HG03520 (cell line): Measurements from ENCODE around the gene ENTPD8.

Source experiments
- ATAC-seq: cut with Tn5 transposase; IDR thresholded peaks from one replicate; pipeline ENCODE4 v1.9.1; 2021; ENCODE audit warnings: mild to moderate bottlenecking, moderate library complexity; ENCODE audit not compliant: unreplicated experiment

ENTPD8 gene

DNA sequence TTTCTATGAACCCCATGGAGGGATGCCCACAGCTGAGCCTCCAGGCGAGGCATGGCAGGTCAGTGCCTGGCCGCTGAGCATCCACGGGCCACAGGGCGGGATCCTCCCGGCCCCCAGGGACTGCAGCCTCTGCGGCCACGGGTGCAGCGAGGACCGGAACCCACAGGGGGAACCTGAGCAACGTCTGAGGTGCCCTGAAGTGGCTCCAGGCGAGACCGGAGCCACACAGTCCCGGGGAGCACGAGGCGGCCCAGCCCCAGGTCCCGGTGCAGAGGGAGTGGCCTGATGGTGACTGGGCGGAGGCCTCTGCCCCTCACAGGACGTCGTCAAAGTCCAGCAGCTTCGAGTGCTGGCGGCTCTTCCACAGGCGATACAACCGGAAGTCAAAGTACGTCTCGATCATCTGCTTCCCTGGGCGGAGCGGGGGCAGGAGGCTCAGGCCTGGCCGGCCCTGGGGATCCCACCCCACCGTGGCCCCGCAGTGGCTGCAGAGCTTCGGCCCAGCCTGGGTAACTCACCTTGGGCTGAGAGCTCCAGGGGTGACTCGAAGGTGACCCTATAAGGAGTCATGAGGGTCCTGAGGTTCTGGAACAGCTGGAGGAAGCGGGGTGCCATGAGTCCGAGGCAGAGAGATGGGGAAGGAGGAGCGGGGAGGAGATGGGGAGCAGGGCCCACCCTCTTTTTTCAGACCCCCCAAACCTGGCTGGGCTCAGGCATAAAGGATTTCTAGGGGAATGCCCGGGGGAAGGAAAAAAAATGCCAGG lies 8.1 kb upstream of the ENTPD8 start:
- ATAC-seq, result no peak

DNA sequence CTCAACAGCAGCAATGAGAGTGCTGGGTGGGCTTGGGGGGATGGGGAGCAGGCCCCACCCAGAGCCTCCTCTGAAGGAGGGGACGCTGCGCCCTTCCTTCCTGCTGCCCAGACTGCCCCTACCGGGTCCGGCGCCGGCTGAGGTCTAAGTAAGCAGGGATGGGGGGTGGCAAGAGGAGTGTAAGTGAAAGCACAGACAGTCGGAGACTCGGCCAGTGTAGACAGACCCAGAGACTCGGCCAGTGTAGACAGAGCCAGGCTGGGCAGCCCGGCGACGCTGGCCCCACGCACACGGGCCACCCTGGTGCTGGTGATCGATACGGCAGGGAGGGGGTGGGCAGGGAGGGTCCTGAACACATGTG lies 7.4 kb upstream of the ENTPD8 start:
- no peak for ATAC-seq

DNA sequence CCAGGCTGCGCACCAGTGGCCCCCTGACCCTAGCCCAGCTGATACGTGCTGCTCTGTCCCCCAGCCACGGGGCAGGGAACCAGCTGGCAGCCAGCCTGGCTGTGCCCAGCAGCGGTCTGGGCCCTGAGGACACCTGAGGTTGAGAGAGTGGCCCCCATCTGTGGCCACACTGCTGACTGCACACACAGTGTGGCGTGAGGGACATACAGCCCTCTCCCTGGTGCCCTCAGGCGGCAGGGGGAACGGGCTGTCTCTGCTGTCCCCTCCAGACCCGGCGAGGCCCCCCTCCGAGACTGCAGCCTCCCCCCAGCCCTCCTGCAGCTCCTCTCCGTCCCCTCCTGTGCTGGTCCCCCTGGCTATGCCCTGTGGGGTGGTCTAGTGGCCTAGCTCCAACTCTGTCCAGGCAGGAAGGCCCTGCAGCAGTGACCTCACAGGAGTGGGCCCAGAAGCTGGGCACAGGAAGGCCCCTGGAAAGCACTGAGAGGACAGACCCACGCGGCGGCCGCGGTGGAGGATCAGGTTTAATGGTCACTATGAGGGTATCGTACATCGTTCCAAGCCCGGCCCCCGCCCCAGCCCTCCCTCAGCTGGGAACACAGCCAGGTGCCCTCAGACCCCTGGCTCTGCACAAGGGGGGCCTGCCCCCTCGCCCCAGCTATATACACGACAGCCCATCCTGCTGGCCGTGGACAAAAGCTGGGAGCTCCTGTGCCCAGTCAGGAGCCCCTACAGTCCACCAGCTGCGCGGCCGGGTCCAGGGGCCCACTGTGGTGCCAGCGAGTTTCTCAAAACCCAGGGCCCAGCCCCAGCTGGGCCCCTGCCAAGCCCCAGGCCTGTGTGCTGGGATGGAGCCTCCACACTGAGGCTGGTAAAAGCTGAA lies 6.8 kb upstream of the ENTPD8 start:
- no peak for ATAC-seq

DNA sequence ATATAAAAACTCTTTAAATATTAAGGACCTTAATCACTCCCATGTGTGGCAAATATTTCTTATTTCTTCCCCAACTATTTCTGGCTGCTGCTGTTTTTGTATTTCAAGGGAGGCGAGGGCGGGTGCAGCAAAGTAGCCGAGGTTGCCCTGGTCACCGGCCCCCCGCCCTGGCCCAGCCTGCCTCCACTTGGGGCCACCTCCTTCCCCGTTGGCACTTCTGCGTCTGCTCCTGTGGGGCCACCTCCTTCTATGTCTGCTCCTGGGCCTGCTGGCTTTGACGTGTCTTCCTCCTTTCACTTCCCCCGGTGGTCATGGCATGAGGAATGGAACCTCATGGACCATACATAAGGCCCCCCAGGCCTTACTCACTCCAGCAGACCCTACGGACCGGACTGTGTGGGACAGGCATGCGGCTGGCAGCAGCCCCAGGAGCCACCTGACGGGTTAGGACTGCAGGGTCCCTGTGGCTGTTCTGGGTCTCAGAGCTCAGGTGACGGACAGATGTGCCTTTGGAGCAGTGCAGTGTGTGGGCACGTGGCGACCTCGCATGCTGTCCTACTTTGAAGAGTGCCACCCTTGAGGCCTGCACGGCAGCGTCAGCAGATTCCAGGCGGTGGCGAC lies 5.8 kb upstream of the ENTPD8 start:
- ATAC-seq, result no peak

DNA sequence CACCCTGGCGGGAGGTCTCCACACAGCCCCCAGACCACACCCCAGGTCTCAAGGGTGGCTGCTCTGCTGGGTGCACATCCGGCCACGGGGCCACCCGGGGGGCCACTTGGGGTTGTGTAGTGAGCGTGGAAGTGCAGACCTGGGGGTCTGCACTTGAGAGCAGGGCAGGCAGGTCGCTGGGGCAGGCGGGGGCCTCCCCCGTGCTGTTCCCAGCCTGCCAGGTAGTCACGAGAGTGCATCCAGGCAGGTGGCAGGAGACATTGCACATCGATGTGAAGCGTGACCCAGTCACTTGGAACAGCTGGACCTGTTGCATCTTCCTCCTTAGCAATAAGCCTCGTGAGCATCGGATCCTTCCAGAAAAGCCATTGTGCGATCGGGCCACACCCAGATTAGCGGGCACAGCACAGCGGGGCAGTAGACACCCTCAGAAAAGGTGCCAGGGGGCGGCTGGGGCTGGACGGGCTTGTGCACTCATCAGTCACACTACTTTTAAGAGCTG lies 4.8 kb upstream of the ENTPD8 start:
- no peak for ATAC-seq

GRCh38 chr9:137445275-137445807 lies 4.2 kb upstream of the ENTPD8 start:
- ATAC-seq, result no peak

- no peak for ATAC-seq
Measured at GRCh38 chr9:137444106-137444790, 3.1 kb upstream of the ENTPD8 start.

DNA sequence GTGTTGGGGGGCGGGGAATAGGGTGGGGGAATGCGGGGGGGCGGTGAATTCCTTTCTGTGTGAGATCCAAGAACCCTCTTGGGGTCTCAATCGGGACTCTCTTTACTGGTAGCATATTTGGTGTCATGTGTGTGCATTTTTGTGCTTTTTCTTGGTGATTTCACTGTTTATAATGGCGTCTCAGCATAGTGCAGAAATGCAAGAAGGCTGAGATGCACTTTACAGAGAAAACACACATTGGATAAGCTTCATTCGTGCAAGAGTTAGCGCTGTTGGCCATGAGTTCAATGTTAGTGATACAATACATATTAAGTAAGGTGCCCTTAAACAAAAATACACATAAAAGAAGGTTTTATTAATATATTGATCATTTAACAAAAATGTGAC lies 771 bp upstream of the ENTPD8 start:
- no peak for ATAC-seq

- no peak for ATAC-seq
Measured at GRCh38 chr9:137439158-137439714, 1.9 kb downstream of the ENTPD8 start.

- no peak for ATAC-seq
Measured at GRCh38 chr9:137438591-137439157, 2.5 kb downstream of the ENTPD8 start.

- no peak for ATAC-seq
Measured at GRCh38 chr9:137437691-137438590, 3.2 kb downstream of the ENTPD8 start.

GRCh38 chr9:137436761-137437600 lies 4.2 kb downstream of the ENTPD8 start:
- no peak for ATAC-seq

DNA sequence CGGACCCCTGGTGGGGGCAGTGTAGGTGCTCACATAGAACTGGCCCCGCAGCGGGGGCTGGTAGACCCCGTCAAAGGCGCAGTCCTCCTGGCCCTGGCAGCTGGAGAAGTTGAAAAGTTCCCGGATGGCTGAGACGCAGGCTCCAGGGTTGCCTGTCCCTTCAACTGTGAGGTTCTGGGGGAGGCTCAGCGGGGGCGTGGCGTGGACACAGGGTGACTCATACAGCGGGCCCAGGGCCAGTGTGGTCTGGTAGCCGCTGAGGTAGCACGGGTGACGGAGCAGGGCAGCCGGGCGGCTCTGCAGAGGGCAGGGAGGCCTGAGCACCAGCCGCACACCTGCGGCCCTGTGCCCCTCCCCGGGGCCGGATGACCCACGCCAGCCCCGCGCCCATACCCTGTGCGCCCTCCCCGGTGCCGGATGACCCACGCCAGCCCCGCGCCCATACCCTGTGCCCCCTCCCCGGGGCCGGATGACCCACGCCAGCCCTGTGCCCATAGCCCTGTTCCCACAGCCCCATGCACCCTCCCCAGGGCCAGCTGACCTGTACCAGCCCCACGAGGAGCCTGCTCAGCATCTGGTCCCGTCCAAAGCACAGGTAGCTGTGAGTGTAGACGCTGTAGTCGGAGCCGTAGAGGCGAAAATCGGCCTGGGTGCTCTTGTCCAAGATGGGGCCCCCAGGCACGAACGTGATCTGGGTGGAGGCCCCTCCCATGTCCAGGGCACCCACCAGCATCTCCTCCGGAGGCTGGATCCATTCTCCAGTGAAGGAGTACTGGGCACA lies 5.0 kb downstream of the ENTPD8 start:
- no peak for ATAC-seq

DNA sequence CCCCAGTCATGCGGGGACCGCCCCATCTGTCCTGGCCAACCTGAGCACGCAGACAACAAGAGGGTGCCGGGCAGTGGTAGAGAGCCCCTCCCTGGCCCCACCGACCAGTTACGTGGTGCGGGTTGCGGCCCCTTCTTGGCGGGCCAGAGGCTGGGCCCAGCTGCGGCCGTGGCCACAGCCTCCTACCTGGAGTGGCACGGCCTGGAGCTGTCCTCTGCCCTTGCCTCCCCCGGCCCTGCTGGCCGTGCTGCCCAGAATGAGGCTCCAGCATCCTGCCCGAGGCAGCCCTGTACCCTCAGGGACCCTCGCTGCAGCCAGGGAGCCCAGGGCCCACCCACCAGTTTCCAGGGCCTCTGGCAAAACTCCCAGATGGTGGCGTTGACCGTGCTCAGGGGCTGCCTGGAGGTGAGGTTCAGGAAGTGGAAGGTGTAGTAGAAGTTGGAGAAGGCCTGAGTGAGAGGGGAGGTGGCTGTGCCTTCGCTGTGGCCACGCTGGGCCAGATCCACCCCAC lies 5.7 kb downstream of the ENTPD8 start:
- ATAC-seq, result no peak

GRCh38 chr9:137434498-137435380 lies 6.4 kb downstream of the ENTPD8 start:
- ATAC-seq, result no peak

- no peak for ATAC-seq
Measured at GRCh38 chr9:137433916-137434431, 7.2 kb downstream of the ENTPD8 start.
